ENCODE data around the gene ASAP3.

DNA sequence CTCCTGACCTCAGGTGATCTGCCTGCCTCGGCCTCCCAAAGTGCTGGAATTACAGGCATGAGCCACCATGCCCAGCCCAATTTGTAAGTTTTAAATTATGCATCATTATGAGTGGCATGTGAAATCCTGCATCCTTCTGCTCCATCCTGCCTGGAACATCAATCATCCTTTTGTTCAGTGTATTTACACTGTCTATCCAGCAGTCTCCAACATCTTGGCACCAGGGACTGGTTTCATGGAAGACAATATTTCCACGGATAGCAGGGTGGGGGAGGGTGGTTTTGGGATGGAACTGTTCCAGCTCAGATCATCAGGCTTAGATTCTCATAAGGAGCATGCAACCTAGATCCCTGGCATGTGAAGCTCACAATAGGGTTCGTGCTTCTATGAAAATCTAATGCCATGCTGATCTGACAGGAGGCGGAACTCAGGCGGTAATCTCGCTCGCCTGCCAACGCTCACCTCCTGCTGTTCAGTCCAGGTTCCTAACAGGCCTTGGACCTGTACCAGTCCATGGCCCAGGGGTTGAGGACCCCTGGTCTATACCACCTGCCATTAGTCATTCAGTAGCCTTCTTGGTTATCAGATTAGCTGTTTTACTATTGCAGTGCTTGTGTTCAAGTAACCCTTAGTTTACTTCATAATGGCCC lies 37.2 kb downstream of the ASAP3 start:
- TF ChIP-seq, protein P1, sequence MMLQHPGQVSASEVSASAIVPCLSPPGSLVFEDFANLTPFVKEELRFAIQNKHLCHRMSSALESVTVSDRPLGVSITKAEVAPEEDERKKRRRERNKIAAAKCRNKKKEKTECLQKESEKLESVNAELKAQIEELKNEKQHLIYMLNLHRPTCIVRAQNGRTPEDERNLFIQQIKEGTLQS (IDR thresholded peaks at IDR 0.05), result no peak
- TF ChIP-seq, protein P1 (CRISPR knock-in tag; conservative IDR thresholded peaks at IDR 0.05), result no peak
- no peak for TF ChIP-seq SNRNP70 (optimal IDR thresholded peaks at IDR 0.05; ENCODE audit: low read depth, low read length)
